Measurements from ENCODE around the gene F3. TPM values are rescaled to one million over a fixed set of nuclear protein-coding genes. Genes with fewer than 3 reads are reported as not detected.
"Not testable (repeated sequence)": the region's sequence is repeated elsewhere in the genome, so short reads cannot be mapped to it uniquely, and the experiment has no call there.

Gene F3
- total and polyA plus RNA-seq, 9 of the 15 experiments (the other 6 are each of a cell fraction or from before 2014, with no cell fraction given), result 0.24 to 0.28 TPM; not detected in 7

GRCh38 chr1:94578856-94579255 lies 37.3 kb upstream of the F3 start (continued):
- TF ChIP-seq ZBTB40 (IDR thresholded peaks at IDR 0.05) (no peak), ZBTB40 (CRISPR knock-in tag; IDR thresholded peaks at IDR 0.05) (no peak), SOX6 (IDR thresholded peaks at IDR 0.05) (no peak)

- H3K27me3 ChIP-seq (ENCODE audit: control insufficient read depth in 2 of 2, insufficient read depth in 2 of 2, low read length in 2 of 2); CTCF ChIA-PET (ENCODE audit: low intra/inter-chr PET ratio); H3K4me3 ChIP-seq; H3K9me1 ChIP-seq (ENCODE audit: control insufficient read depth, insufficient read depth, low read length); H3K4me2 ChIP-seq (ENCODE audit: insufficient read depth, low read length); H3K36me3 ChIP-seq (ENCODE audit: control insufficient read depth, insufficient read depth, low read length); ATAC-seq; intact Hi-C loops (cut with micrococcal nuclease); H3K9me3 ChIP-seq (replicated peaks; ENCODE audit: control insufficient read depth, insufficient read depth, low read depth, low read length); H3K9ac ChIP-seq (ENCODE audit: insufficient read depth in 1 of 2, low read depth in 2 of 2, low read length in 2 of 2); in situ Hi-C loops (cut with MboI); H3K27ac ChIP-seq (ENCODE audit: extremely low read depth, low read depth, low read length); H3K4me1 ChIP-seq (replicated peaks in 1 of 2; ENCODE audit: control insufficient read depth in 2 of 2, insufficient read depth in 2 of 2, low read length in 2 of 2); BruUV-seq (replicated peaks); H3K79me2 ChIP-seq (ENCODE audit: control insufficient read depth, insufficient read depth, low read length); H4K20me1 ChIP-seq (replicated peaks; ENCODE audit: control insufficient read depth, insufficient read depth, low read length); DNase-seq (ENCODE audit: extremely low read depth in 1 of 4, low spot score in 3 of 4); FAIRE-seq; H2AFZ ChIP-seq (ENCODE audit: low read depth, low read length): not testable (repeated sequence)
- POLR2A ChIA-PET, result interaction anchor here (0.7 kb wide), 1 partner anchor 35 kb away, joined by 3 read pairs; no protein-coding TSS in a partner anchor
These were observed 32.4 kb upstream of the F3 start for GRCh38 chr1:94573917-94574316.

All from K562 (cell line).